GM21717 (cell line): Measurements from ENCODE around the gene MATN1.
"Not testable (repeated sequence)": the region's sequence is repeated elsewhere in the genome, so short reads cannot be mapped to it uniquely, and the experiment has no call there.

Experiments
- ATAC-seq: cut with Tn5 transposase; IDR thresholded peaks from one replicate; pipeline ENCODE4 v1.9.1; 2021; ENCODE audit warnings: mild to moderate bottlenecking, moderate library complexity; ENCODE audit not compliant: unreplicated experiment

The MATN1 gene

DNA sequence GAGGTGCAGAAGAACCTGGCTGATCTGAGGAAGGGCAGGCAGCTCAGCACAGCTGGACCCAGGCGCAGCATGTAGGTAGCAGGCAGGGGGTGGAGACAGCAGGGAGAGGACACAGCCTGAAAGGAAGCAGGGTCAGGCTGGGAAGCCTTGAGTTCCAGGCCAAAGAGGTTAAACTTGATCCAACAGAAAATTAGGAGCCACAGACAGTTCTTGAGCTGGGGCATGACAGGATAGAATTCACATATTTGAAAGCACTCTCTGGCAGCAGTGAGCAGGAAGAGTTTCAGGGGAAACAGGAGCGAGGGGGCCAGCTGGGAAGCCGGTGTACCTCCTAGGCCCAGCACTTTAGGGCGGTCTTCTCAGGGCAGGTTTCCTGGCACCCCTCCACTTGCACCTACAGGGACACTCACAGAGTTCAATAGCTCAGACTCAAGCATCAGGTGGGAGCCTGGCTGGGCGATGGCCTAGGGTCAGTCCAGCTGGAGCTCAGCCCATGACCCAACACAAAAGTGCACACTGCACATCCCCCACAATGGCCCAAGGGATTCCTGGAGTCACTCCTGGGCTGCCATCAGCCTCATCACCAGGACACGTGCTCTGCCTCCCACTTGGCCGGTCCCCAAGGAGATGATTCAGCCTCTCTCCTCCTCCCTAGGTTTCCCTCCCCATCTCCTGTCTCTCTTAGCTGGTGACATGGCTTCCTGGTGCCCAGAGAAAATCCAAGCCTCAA, 22.7 kb downstream of the MATN1 start:
- no peak for ATAC-seq

- no peak for ATAC-seq
Measured at GRCh38 chr1:30699762-30700161, 23.6 kb downstream of the MATN1 start.

DNA sequence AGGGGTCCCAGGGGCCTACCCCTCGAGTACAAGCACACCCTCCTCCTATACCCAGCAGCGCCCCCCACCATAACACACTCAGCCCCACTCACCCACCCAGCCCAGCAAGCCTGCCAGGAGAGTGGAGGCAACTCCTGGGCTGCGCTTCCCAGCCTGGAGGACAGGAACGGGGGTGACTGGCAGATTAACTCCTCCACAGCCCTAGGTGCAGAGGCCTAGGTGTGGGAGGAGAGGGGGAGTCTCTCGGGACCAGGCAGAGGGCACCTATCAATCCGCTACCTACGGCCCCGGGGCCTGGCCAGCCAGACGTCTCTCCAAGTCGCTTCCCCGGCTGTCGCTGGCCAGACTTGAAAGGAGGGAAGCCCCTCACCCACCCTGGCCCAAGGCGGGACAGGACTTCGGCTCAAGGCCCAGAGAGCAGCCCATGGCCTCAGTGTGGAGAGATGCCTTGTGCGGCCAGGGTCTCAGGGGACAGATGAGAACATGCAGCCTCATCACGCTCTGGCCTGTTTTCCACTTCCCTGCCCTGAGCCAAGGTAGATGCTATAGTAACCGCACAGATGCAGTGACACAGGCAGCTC, 24.9 kb downstream of the MATN1 start:
- no peak for ATAC-seq

- no peak for ATAC-seq
Measured at GRCh38 chr1:30697571-30698376, 25.6 kb downstream of the MATN1 start.

DNA sequence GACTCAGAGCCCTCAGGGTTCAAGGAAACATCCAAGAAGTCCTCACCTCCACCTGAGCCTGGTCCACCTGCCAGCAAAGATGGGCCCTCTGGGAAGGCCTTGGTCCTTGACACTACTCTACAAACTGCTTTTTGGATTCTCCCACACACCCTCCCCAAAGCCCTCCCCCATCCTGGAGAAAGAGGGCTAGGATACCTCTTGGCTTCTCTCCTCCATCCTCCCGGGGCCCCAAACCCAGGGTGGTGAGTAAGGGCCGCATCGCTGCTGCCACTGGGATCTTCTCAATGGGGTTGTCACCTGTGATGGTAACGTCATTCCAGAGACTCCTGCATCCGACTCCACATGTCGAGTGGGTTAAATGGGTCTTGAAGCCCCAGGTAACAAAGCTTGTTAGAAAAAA, 26.6 kb downstream of the MATN1 start:
- no peak for ATAC-seq

GRCh38 chr1:30695439-30695841, 27.9 kb downstream of the MATN1 start:
- ATAC-seq: no peak

DNA sequence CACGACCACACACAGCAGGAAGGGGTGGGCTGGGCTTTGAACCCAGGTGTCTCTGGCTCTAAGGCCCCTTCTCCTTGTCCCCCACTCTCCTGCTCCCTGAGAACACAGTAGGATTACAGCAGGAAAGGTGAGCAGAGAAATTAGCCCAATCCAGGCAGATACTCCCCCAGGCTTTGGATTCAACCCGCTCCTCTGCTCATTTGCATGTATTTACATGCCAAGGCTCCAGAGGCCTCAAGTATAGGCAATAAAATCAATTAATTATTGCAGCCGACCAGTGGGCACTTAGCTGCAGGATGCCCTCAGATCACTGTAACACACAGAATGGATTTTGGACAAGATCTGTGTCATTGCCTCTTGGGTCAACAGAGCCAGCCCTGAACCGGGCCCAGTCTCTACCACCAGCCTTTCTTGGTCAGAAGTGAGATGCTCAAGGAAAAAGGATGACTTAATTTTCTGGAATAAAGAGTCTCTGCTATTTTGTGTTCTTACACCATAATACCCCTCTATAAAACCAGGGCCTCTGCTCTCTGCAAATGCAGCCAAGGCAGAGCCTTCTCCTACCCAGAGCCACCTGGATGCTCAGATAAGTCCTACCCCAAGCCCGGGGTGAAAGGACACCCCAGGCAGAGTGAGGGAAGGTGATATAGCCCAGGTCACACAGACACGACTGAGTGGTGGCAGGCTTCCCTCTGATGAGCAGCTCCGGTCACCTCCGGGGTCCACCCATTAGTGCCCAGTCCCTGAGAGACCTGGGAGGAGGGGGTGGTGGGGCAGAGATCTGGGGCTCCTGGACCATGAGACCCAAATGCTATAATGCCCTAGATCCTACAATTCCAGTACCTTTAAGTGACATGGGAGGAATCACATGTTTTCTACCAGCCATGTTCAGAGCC, 28.9 kb downstream of the MATN1 start:
- ATAC-seq: no peak

DNA sequence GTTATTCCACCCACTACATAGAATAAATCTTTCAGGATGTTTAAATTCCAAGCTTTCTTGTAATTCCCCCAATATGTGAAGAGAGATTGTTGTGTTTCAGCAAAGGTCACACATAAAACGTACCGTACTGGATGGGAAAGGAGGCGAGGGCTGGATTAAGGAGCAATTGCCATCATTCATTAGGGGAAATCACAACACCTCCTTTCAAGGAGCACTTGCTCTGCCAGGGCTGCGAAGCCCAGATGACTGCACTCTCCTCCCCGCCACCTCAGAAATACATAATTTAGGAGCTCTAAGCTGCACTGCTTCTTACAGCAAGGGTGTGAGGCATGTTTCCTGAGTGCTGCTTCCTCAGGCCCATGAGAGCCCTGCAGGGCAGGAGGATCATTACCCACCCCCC, 29.6 kb downstream of the MATN1 start:
- ATAC-seq: no peak

DNA sequence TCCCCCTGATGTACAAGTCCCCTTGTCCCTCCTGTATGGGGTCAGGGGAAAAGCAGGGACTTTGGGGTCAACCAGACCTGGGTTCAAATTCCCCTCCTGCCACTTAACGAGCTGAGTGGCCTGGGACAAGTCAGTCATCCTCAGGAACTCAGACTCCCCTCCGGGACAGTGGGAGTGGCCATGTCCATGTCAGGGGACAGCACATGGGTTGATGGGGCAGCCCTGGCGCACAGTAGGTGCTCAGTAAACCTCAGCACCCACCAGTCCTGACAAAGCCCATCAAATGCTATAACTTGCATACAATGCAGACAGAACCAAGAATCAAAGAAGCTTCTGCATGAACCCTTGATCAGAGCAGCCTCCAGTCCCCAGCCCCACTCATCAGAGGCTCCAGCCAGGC, 30.0 kb downstream of the MATN1 start:
- ATAC-seq: no peak

DNA sequence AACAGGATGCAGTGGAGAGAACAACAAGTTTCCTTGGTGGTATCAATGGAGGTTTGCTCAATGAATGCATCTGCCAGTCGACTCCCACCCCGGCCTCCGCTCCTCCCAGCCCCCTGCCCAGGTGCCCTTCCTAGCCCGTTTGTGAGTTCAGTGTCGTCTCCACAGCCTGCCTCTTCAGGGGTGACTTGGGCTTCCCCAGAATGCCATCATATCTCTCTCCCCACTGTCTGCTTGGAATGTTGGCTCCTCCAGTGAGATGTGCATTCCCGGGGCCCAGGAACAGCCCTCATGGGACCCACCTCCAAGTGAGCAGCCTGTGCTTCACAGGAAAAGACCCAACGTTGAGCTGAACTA, 30.5 kb downstream of the MATN1 start:
- no peak for ATAC-seq

- no peak for ATAC-seq
Measured at GRCh38 chr1:30692201-30692947, 31.0 kb downstream of the MATN1 start.

- no peak for ATAC-seq
Measured at GRCh38 chr1:30691480-30691879, 31.9 kb downstream of the MATN1 start.

DNA sequence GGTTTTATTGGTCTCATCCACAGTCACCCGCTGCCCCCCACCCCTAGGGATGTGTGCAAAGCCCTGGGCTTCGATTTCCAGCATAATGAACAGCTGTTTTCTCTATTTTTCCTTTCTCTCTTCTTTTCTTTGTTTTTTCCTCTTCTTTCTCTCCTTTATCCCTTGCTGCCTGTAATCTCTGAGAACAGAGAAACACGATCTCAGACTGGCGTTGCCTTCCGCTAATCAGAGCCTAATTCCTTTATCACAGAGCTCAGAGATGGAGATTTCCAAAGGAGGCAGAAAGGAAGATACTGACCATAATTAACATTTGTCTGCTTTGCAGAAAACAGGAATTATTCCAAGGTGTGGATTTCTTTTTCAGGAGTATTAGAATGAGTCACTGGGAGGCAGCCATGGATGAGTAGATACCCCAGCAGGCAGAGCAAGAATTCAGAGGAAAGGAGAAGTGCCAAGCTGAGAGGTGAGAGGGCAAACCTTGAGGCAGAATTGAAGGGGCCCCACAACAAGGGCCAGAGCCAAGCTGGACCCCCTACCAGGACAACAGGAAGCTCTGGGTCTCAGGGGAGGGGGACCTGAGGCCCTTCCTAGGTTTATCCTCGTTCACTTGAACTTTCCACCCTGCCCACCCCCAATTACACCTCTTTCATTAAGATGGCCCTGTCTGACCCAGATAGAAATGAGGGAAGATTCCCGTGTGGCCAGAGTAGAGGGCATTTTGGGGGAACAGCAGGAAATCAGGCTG, 33.3 kb downstream of the MATN1 start:
- ATAC-seq: no peak

- ATAC-seq: no peak
Measured at GRCh38 chr1:30688920-30689794, 34.2 kb downstream of the MATN1 start.

- not testable (repeated sequence) for ATAC-seq
Measured at GRCh38 chr1:30688516-30688915, 34.9 kb downstream of the MATN1 start.

DNA sequence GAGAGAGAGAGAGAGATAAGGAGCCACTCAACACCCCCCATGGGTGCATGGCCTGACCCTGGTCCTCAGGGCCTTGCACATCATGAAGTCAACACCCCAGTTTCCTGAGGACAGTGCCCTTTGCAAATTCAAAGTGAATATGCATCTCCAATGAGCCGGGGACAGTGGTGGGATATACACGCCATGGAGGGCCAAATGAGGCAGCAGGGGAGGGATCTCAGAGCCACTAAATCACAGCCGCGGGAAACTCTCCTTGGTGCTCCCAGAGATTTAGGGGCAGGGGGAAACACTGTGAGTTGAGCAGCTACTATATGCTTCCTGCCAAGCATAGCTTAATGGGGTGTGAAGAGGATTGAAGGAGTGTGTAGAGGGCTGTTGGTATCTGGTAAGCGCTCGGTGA, 35.5 kb downstream of the MATN1 start:
- no peak for ATAC-seq

DNA sequence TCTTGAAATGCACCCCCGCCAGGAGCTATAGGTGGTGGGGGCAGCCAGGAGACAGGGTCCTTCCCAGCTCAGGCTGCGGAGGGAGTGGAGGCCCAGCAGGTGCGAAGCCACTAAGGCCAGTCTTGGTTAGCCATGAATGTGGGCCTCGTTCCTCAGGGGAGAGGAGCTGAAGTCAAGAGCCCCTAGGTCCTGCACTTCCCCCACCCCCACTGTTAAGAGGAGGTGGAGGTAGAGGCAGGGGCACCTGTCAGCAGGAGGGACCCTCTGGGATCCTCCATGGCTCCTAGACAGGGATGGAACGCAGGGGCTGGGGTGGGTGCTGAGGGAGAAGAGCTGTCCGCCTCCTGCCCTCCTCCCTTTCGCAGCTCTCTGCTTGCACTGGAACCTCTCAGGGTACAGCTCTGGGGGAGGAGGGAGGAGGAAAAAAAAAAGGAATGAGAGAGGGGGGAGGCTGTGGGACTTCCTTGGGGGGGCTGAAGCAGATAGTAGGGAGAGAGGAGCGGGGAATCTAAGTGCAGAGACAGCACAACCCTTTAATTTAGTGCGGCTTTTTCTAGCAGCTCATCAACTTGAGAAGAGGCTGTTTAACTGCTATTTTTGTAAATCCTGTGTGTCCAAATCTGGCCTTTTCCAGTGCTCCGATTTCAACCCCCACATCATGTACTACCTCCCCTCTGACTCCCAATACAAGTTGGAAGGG, 37.0 kb downstream of the MATN1 start:
- ATAC-seq: no peak

DNA sequence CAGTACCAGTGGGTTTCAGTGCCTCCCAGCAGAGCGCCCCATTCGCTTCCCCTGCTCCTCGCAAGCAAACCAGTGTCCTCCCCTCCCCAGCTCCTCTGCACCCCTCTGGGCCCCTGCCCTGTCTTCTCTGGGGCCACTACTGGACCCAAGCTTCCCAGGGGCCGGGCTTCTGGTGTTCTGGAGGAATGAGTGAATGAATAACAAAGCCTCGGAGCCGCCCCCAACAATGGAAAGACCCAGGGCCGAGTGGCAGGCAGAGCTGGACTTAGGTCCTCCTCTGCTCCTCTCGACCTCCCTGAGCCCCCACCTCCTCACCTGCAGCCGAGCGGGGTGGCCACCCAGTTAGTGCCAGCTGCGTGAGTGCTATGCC, 37.6 kb downstream of the MATN1 start:
- no peak for ATAC-seq
